Heart left ventricle (tissue), 16 donors: ENCODE data around the gene DPM2. TPM values are rescaled to one million over a fixed set of nuclear protein-coding genes. Genes with fewer than 3 reads are reported as not detected.

Experiments
- ATAC-seq, 4 donors: fragments of 200-7000 bp; cut with Tn5 transposase; one replicate each; pipeline ENCODE4 v1.9.1; 2020 to 2022; ENCODE audit warnings: moderate library complexity in 4 of 4, mild to moderate bottlenecking in 3 of 4, moderate number of reproducible peaks in 1 of 4
- DNase-seq, 5 donors: peaks; one replicate each; pipeline ENCODE4 v3.0.0-alpha.2; 2020
- H3K27ac ChIP-seq, 12 donors: fragments of 200-600 bp; sonication (generic) in 4 of 12; one replicate each; pipeline versions ENCODE4 v1.5.0 to v1.8.0; 2016 to 2022; ENCODE audit warnings: mild to moderate bottlenecking in 2 of 12
- H3K27me3 ChIP-seq, 9 donors: fragments of 200-600 bp; sonication (generic) in 2 of 9; one replicate each; pipeline versions ENCODE4 v1.5.1 to v1.8.0; 2016 to 2022; ENCODE audit warnings: mild to moderate bottlenecking in 3 of 9
- H3K36me3 ChIP-seq, 9 donors: fragments of 200-600 bp; sonication (generic) in 2 of 9; one replicate each; pipeline versions ENCODE4 v1.5.0 to v1.8.0; 2018 to 2022; ENCODE audit warnings: mild to moderate bottlenecking in 2 of 9
- H3K4me1 ChIP-seq, 12 donors: fragments of 200-600 bp; sonication (generic) in 4 of 12; one replicate each; pipeline versions ENCODE4 v1.5.0 to v1.8.0; 2016 to 2022; ENCODE audit warnings: mild to moderate bottlenecking in 3 of 12
- H3K4me3 ChIP-seq, 12 donors: fragments of 200-600 bp; sonication (generic) in 4 of 12; one replicate each; pipeline versions ENCODE4 v1.5.0 to v1.8.0; 2017 to 2022; ENCODE audit warnings: mild to moderate bottlenecking in 9 of 12, moderate library complexity in 4 of 12
- H3K9me3 ChIP-seq, 12 donors: fragments of 200-600 bp; sonication (generic) in 4 of 12; one replicate each; pipeline versions ENCODE4 v1.5.0 to v1.8.0; 2016 to 2022; ENCODE audit warnings: mild to moderate bottlenecking in 1 of 12
- POLR2A ChIP-seq, 2 donors: fragments of 450-650 bp; IDR thresholded peaks; one replicate each; pipeline ENCODE4 v1.6.1; 2017; ENCODE audit warnings: antibody characterized with exemption in 2 of 2, mild to moderate bottlenecking in 2 of 2, moderate library complexity in 2 of 2
- WGBS, 4 donors: extraction: QIAGEN DNeasy Blood & Tissue Kit in 2 of 4; methylation state at CpG; one replicate each; pipeline versions ENCODE4 v1.1.5 to v1.1.7; 2013 to 2018; 5-methylcytosine and 5-hydroxymethylcytosine counted together
- intact Hi-C, 10 donors: fragments of 100-400 bp; cut with DNase I; formaldehyde crosslinking; loops; one replicate each; pipeline versions ENCODE4 v1.11.1 to v1.14.2; 2022
- polyA plus RNA-seq, 2 donors: library from polyadenylated mRNA; stranded (reverse); fragments of 200-250 nt; gene quantifications; one replicate each; pipeline ENCODE4 v1.2.3, GENCODE V29; 2013
- total RNA-seq, 9 donors: library from RNA; depleted of rRNA in 2 of 9; stranded (reverse); fragments of >200 nt in 2 of 9; fragmentation: NEBNext Ultra II Directional in 3 of 9; extraction: Animal tissue kit (Norgen Biotek cat#: 25700) in 3 of 9; gene quantifications; one replicate each; pipeline versions ENCODE4 v1.1.0 to v1.2.4, GENCODE V29; 2016 to 2023
- TF ChIP-seq, protein P1 (sequence below), 12 donors: fragments of 200-600 bp; sonication (generic) in 4 of 12; IDR thresholded peaks; one replicate each; pipeline versions ENCODE4 v1.5.0 to v1.8.0; 2018 to 2022; ENCODE audit warnings: antibody characterized with exemption in 12 of 12, mild to moderate bottlenecking in 5 of 12
- donor health status: ischemic (EF 13 %, LVEDD 7.1; RV severe dilation, severe dysfunction).
- donor health status: healthy with polysubstance abuse.
- donor health status: DM: no; HTN: yes; CAD: no.
- donor health status: DM: no; HTN: no; CAD: no.
- donor health status: ischemic (EF 25% LVEDD 6.9; RV normal size, moderate dysfunction).
- donor health status: ischemic (EF 25% LVEDD 5.7; RV mildly dilated, moderate dysfunction).
- donor health status: healthy.
- donor health status: DM: yes; HTN: yes; CAD: no.
- donor health status: ischemic (EF 35%, LVEDD 5.7; RV mildly dilated, moderate dysfunction).
- donor health status: nonischemic (EF 11% LVEDD 7.7; RV severe dilation, severe dysfunction).
- donor health status: DM: yes; HTN: yes; CAD: no.
- donor health status: PGD.
- donor health status: ischemic (EF 29% LVEDD 5.4; RV normal size, mild dysfunction).
- donor health status: nonischemic (EF 23%, LVEDD 6.1; RV moderate dilation, normal function).

The DPM2 gene
- total and polyA plus RNA-seq, 11 donors: 7.2 to 31.7 (median 13.5) TPM

DNA sequence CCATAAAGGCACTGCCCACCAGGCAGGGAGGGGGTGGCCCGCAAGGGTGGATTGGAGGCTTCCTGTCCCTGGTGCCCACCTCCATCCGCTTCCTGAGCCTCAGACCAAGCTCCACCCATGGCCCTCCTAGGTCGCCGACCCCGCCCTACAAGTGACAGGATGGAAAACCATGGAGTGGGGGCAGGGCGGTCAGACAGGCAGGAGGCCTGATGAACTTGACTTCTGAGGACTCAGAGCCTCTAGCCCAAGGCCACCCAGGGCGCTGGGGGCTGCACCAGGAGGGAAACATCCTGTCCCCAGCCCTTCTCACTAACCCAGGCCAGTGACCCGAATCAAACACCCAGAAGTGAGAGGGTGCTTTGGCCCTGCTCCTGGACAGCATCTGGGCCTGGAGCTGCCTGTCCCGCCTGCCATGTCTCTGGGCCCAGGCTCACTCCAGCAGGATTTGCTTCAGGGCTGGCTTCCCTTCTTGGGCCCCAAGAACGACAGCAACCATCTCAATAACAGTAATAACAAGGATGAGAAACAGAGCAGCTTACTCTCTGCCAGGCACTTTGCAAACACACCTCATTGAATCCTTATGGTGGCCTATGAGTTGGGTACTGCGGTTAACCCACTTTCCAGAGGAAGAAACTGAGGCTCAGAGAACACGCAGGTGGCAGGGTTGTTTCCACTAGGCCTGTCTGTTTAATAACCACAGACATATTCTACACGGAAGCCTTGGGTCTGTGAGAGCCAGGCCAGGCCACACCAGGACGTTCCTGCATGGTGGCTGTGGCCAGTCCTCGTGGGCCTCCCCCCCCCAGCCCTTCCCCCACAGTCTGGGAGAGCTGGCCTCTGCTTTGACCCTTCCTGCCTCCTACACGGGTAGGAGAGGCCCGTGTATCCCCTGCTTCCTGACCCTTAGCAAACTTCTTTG lies 33.8 kb downstream of the DPM2 start:
- WGBS, 4 donors: 39 to 57% (median 44%) methylated on average over 6 to 17 of the region's 17 CpGs
- peak overlapping the region in 3 of 12 donors; percentile 16 to 51 (median 28) for H3K4me3 ChIP-seq
- H3K27me3 ChIP-seq: no peaks in the 10 kb centered on the region
- peak; percentile 39 to 80 (median 54) for ATAC-seq
- no peaks in the 10 kb centered on the region for H3K9me3 ChIP-seq
- H3K27ac ChIP-seq: peak overlapping the region; percentile 67 to 93 (median 81)
- peak; percentile 83 to 91 (median 87) for DNase-seq
- H3K4me1 ChIP-seq: peaks cover 9 to 62% (median 42%) of the 10 kb centered on the region in 12 donors
- TF ChIP-seq, protein P1, sequence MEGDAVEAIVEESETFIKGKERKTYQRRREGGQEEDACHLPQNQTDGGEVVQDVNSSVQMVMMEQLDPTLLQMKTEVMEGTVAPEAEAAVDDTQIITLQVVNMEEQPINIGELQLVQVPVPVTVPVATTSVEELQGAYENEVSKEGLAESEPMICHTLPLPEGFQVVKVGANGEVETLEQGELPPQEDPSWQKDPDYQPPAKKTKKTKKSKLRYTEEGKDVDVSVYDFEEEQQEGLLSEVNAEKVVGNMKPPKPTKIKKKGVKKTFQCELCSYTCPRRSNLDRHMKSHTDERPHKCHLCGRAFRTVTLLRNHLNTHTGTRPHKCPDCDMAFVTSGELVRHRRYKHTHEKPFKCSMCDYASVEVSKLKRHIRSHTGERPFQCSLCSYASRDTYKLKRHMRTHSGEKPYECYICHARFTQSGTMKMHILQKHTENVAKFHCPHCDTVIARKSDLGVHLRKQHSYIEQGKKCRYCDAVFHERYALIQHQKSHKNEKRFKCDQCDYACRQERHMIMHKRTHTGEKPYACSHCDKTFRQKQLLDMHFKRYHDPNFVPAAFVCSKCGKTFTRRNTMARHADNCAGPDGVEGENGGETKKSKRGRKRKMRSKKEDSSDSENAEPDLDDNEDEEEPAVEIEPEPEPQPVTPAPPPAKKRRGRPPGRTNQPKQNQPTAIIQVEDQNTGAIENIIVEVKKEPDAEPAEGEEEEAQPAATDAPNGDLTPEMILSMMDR (IDR thresholded peaks at IDR 0.05): no peak
- peak in 1 of 2 donors; percentile 46 for TF ChIP-seq POLR2A (IDR thresholded peaks at IDR 0.05)
- intact Hi-C loops: no loop called here
- H3K36me3 ChIP-seq: peaks cover 0 to 12% (median 11%) of the 10 kb centered on the region in 9 donors

DNA sequence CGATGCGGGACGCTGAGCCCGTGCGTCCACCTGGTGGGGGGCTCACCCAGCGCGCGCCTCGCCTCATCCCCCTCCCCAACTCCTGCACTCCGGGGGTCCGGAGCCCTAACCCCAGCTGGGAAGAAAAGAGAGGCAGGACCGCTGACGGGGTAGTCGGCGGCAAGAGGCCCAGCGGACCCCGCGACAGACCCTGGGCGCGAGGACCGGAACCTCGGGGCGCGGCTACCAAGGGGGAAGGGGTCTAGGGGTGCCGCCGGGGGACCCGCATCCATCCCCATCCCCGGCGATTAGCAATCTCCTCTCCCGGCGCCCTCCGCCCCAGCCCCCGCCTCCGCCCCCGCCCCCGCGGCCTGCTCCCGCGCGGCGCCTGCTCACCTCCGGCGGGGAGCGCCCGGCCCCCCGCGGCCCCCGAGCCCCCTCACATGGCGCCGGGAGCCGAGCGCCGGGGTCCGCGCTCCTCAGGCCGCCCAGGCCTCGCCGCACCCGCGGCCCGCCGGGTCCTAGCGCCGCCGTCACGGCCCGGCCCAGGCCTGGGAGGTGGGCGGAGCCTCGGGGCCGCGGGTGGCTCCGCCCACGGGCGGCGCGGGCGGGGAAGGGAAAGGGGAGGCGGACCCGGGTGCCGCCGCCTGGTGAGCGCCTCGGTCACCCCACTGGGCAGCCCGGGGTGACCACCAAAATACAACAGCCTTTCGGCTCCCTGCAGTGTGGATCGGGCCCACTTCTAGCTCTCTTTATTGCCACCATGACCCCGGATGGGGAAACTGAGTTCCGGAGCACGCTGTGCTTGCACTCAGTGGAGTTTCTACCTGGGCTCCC lies 38.3 kb downstream of the DPM2 start, which contains the start of gene ST6GALNAC6:
ST6GALNAC6 (minus strand) TSS at position 476 of the 816 bp plus-strand sequence. CDS start 1,622 bp downstream, outside the sequence.
- DNase-seq: peak; percentile 78 to 91 (median 81)
- ATAC-seq: peak; percentile 59 to 88 (median 73)
- H3K4me3 ChIP-seq: peak within 1 kb of the TSS; percentile 57 to 98 (median 94)
- peaks cover 0 to 22% (median 19%) of the 10 kb centered on the region in 9 donors for H3K36me3 ChIP-seq
- 1 to 3% (median 1%) methylated on average over 17 to 89 of the region's 89 CpGs for WGBS, 4 donors
- H3K27ac ChIP-seq: peak within 1 kb of the TSS; percentile 84 to 97 (median 93)
- TF ChIP-seq POLR2A (IDR thresholded peaks at IDR 0.05): peak in 1 of 2 donors; percentile 58
- TF ChIP-seq, protein P1 (IDR thresholded peaks at IDR 0.05): peak in 5 of 12 donors; percentile 7 to 30 (median 16)
- H3K9me3 ChIP-seq: peaks cover 0 to 3% (median 0%) of the 10 kb centered on the region in 12 donors
- intact Hi-C loops: no loop called here
- peaks cover 7 to 56% (median 46%) of the 10 kb centered on the region in 12 donors for H3K4me1 ChIP-seq
- no peaks in the 10 kb centered on the region for H3K27me3 ChIP-seq

DNA sequence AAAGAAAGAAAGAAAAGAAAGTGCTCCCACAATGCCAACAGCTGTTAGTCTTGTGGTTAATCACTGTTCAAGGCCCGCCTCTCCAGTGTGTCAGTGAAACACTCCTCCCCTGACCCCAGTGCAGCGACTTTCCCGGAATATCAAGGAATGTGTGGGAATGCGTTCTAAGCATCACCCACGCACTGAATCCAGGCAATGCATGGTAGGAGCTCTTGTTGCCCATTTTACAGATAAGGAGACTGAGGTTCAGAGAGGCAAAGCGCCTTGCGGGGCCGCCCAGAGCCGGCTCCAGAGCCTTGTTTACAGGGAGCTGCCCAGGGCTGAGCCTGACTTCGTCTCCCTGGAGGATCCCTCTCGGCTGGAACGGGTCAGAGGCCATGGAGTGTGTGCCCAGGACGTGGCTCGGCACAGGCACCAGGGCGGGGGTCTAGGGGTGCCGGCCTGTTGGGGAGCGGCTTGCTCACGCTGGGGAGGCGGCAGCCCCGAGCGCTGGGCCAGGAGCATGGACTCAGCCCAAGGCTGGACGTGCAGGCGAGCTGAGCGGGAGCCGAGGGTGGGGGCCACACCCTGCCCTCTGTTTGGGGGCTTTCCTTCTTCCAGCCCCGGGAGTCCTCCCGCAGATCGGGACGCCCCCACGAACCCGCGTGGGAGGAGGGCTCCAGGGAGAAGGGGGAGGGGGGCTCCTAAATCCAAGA lies 39.1 kb downstream of the DPM2 start:
- H3K9me3 ChIP-seq: peaks cover 0 to 6% (median 0%) of the 10 kb centered on the region in 12 donors
- TF ChIP-seq, protein P1 (IDR thresholded peaks at IDR 0.05): no peak
- peak in 1 of 2 donors; percentile 10 for TF ChIP-seq POLR2A (IDR thresholded peaks at IDR 0.05)
- WGBS, 4 donors: 10 to 22% (median 17%) methylated on average over 23 to 32 of the region's 32 CpGs
- H3K4me3 ChIP-seq: peak overlapping the region; percentile 49 to 98 (median 94)
- peak overlapping the region; percentile 84 to 97 (median 93) for H3K27ac ChIP-seq
- ATAC-seq: peak in 3 of 4 donors; percentile 47 to 65 (median 61)
- peaks cover 0 to 29% (median 27%) of the 10 kb centered on the region in 9 donors for H3K36me3 ChIP-seq
- H3K4me1 ChIP-seq: peaks cover 0 to 49% (median 38%) of the 10 kb centered on the region in 12 donors
- DNase-seq: peak in 3 of 5 donors; percentile 65 to 74 (median 73)
- no peaks in the 10 kb centered on the region for H3K27me3 ChIP-seq
- intact Hi-C loops: no loop called here
